ENCODE data around the gene OR10A3. TPM values are rescaled to one million over a fixed set of nuclear protein-coding genes. Genes with fewer than 3 reads are reported as not detected.

Gene OR10A3
- total RNA-seq, 1 experiment from 2014 or later = not detected

GRCh38 chr11:7905961-7906429 is 35.5 kb downstream of the OR10A3 start:
- TF ChIP-seq TEAD1 (CRISPR knock-in tag; IDR thresholded peaks at IDR 0.05) = no peak
- no peak for TF ChIP-seq ZNF425 (CRISPR knock-in tag; conservative IDR thresholded peaks at IDR 0.05)
- TF ChIP-seq, protein P1, sequence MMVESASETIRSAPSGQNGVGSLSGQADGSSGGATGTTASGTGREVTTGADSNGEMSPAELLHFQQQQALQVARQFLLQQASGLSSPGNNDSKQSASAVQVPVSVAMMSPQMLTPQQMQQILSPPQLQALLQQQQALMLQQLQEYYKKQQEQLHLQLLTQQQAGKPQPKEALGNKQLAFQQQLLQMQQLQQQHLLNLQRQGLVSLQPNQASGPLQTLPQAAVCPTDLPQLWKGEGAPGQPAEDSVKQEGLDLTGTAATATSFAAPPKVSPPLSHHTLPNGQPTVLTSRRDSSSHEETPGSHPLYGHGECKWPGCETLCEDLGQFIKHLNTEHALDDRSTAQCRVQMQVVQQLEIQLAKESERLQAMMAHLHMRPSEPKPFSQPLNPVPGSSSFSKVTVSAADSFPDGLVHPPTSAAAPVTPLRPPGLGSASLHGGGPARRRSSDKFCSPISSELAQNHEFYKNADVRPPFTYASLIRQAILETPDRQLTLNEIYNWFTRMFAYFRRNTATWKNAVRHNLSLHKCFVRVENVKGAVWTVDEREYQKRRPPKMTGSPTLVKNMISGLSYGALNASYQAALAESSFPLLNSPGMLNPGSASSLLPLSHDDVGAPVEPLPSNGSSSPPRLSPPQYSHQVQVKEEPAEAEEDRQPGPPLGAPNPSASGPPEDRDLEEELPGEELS (CRISPR knock-in tag; IDR thresholded peaks at IDR 0.05) = no peak
- TF ChIP-seq FOXJ3 (CRISPR knock-in tag; IDR thresholded peaks at IDR 0.05; ENCODE audit: borderline replicate concordance) = no peak
- TF ChIP-seq ZSCAN18 (CRISPR knock-in tag; IDR thresholded peaks at IDR 0.05) = no peak
- TF ChIP-seq, protein P2, sequence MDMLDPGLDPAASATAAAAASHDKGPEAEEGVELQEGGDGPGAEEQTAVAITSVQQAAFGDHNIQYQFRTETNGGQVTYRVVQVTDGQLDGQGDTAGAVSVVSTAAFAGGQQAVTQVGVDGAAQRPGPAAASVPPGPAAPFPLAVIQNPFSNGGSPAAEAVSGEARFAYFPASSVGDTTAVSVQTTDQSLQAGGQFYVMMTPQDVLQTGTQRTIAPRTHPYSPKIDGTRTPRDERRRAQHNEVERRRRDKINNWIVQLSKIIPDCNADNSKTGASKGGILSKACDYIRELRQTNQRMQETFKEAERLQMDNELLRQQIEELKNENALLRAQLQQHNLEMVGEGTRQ (CRISPR knock-in tag; IDR thresholded peaks at IDR 0.05) = no peak
- DNase-seq (ENCODE audit: low spot score) = no peak

DNA sequence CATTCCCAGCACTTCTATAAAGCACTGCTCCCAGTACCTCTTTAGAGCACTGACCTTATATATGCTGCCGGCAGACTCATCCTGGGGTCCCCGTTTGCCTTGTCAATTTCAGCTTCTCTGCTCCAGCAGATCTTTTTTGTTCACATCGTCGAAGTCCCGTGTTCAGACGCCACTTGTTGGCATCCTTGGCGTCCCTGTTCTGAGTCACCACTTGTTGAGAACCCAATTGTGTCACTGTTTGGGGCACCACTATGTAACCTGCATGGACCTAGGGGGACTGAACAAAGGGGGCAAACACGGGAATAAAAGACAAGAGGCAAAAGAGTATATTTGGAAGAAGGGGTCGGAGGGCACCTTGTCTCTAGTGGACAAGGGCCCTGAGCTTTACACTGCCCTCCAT is 36.0 kb downstream of the OR10A3 start:
- Mint-ChIP-seq H3K4me3 (peak overlapping the region; percentile 3; the same call in 1 of the 2 replicates), H3K36me3 (peaks cover 5% of the 10 kb centered on the region), H3K9me3 (peaks cover 3% of the 10 kb centered on the region; the same call in 1 of the 2 replicates), H3K27me3 (ENCODE audit: low read depth) (no peaks in the 10 kb centered on the region), H3K27ac (peak overlapping the region; percentile 83), H3K4me1 (peaks cover 75% of the 10 kb centered on the region)
- no peak for TF ChIP-seq ZBTB21 (CRISPR knock-in tag; IDR thresholded peaks at IDR 0.05; ENCODE audit: borderline replicate concordance)
- no peak for TF ChIP-seq CTCF (IDR thresholded peaks at IDR 0.05)
- TF ChIP-seq NFYB (CRISPR knock-in tag; conservative IDR thresholded peaks at IDR 0.05; ENCODE audit: low read depth) = no peak
- no peak for TF ChIP-seq TEAD4 (CRISPR knock-in tag; IDR thresholded peaks at IDR 0.05)
- no peak for TF ChIP-seq CREM (CRISPR knock-in tag; IDR thresholded peaks at IDR 0.05)
- TF ChIP-seq, protein P3, sequence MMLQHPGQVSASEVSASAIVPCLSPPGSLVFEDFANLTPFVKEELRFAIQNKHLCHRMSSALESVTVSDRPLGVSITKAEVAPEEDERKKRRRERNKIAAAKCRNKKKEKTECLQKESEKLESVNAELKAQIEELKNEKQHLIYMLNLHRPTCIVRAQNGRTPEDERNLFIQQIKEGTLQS (CRISPR knock-in tag; conservative IDR thresholded peaks at IDR 0.05) = no peak
- TF ChIP-seq CBFB (CRISPR knock-in tag; IDR thresholded peaks at IDR 0.05; ENCODE audit: low read depth) = no peak
- TF ChIP-seq PREB (CRISPR knock-in tag; IDR thresholded peaks at IDR 0.05; ENCODE audit: borderline replicate concordance) = no peak
- TF ChIP-seq SP1 (CRISPR knock-in tag; conservative IDR thresholded peaks at IDR 0.05) = no peak
- TF ChIP-seq ZSCAN18 (CRISPR knock-in tag; IDR thresholded peaks at IDR 0.05) = no peak
- CTCF ChIA-PET = interaction anchor here (0.7 to 6.2 kb wide), 24 partner anchors 10 to 553 kb away, joined by 3 to 138 read pairs (median 5); partner anchors contain the start of gene EIF3F
- POLR2A ChIA-PET = interaction anchor here (1.3 to 2.8 kb wide), 2 partner anchors 65 to 81 kb away, joined by 3 to 22 read pairs; partner anchors contain the start of gene EIF3F
- peak; percentile 14 for ATAC-seq
- DNase-seq (ENCODE audit: low spot score) = no peak

More at GRCh38 chr11:7905961-7906429, 35.5 kb downstream of the OR10A3 start:
- Mint-ChIP-seq H3K4me3 (no peak overlapping the region; the same call in 1 of the 2 replicates), H3K27me3 (ENCODE audit: low read depth) (no peaks in the 10 kb centered on the region), H3K9me3 (no peaks in the 10 kb centered on the region), H3K36me3 (peaks cover 2% of the 10 kb centered on the region; the same call in 1 of the 2 replicates), H3K4me1 (peaks cover 77% of the 10 kb centered on the region), H3K27ac (peak overlapping the region; percentile 83)
- ChIA-PET CTCF (interaction anchor here (0.8 to 6.2 kb wide), 15 partner anchors 10 to 193 kb away, joined by 3 to 138 read pairs (median 5); partner anchors contain the start of gene EIF3F), POLR2A (interaction anchor here (1.3 to 2.8 kb wide), 2 partner anchors 64 to 81 kb away, joined by 3 to 22 read pairs; partner anchors contain the start of gene EIF3F)
- peak; percentile 51 for ATAC-seq

Data from WTC11 (cell line).